Small intestine (tissue), 16 donors: ENCODE measurements around the gene ATP6V0E2. TPM values are rescaled to one million over a fixed set of nuclear protein-coding genes. Genes with fewer than 3 reads are reported as not detected.

Experiments
- DNase-seq, 2 donors: peaks; one replicate each; pipeline versions ENCODE4 v3.0.0 to v3.0.0-alpha.2; 2013
- FAIRE-seq: peaks from 2 replicates; lab custom pipeline; 2012; peaks lifted over from hg19 to GRCh38; lab: Jason Lieb, UNC
- H3K27ac ChIP-seq, 3 donors: one replicate each; pipeline ENCODE4 v1.5.1; 2013; ENCODE audit warnings: low read length in 2 of 3, mild to moderate bottlenecking in 2 of 3, control low read depth in 1 of 3, inconsistent platforms in 1 of 3, low read depth in 1 of 3, moderate library complexity in 1 of 3
- H3K27me3 ChIP-seq, 3 donors: one replicate each; pipeline ENCODE4 v1.6.1; 2013; ENCODE audit warnings: low read length in 3 of 3, inconsistent platforms in 1 of 3; ENCODE audit not compliant: control insufficient read depth in 3 of 3, insufficient read depth in 3 of 3
- H3K36me3 ChIP-seq, 3 donors: one replicate each; pipeline ENCODE4 v1.6.1; 2013; ENCODE audit warnings: low read length in 3 of 3, inconsistent platforms in 1 of 3, low read depth in 1 of 3, mild to moderate bottlenecking in 1 of 3, moderate library complexity in 1 of 3; ENCODE audit not compliant: control insufficient read depth in 3 of 3, insufficient read depth in 2 of 3
- H3K4me1 ChIP-seq, 3 donors: one replicate each; pipeline ENCODE4 v1.6.1; 2013; ENCODE audit warnings: low read length in 2 of 3, inconsistent platforms in 1 of 3, low read depth in 1 of 3, mild to moderate bottlenecking in 1 of 3, moderate library complexity in 1 of 3; ENCODE audit not compliant: control insufficient read depth in 3 of 3, insufficient read depth in 2 of 3
- H3K4me3 ChIP-seq, 3 donors: one replicate each; pipeline ENCODE4 v1.5.1; 2013; ENCODE audit warnings: low read length in 3 of 3, control low read depth in 1 of 3, inconsistent platforms in 1 of 3, low read depth in 1 of 3, mild to moderate bottlenecking in 1 of 3, moderate library complexity in 1 of 3
- H3K9me3 ChIP-seq, 2 donors: one replicate each; pipeline ENCODE4 v1.6.1; 2013; ENCODE audit warnings: low read depth in 1 of 2, low read length in 1 of 2; ENCODE audit not compliant: control insufficient read depth in 2 of 2, insufficient read depth in 1 of 2
- WGBS, 3 donors: extraction: QIAGEN DNeasy Blood & Tissue Kit; methylation state at CpG; one replicate each; pipeline ENCODE4 v1.1.7; 2013; 5-methylcytosine and 5-hydroxymethylcytosine counted together
- long read RNA-seq, 10 donors: transcript quantifications; one replicate each; lab custom pipeline, GENCODE V29; 2026
- polyA plus RNA-seq, 4 donors: library from polyadenylated mRNA; stranded (reverse) in 3 of 4; unstranded in 1 of 4; fragments of 200-250 nt in 3 of 4; fragments of 120-200 nt in 1 of 4; gene quantifications; one replicate each; pipeline versions ENCODE4 v1.2.1 to v1.2.3, GENCODE V29; 2013
- donor health status: healthy with polysubstance abuse.
- donor health status: control.
- donor health status: control.
- donor health status: Bipolar disorder and iron deficiency.
- donor health status: healthy.

Gene ATP6V0E2
- 10 to 100 TPM in 1 of 4 donors, 1 to 10 TPM in 3; 4.0 to 33.8 (median 5.1) TPM for polyA plus RNA-seq
- long read RNA-seq, donor 1, transcript ATP6V0E2-203 (4 exons, 2,722 nt) = major isoform, 13 of 13 reads
- long read RNA-seq, donor 1, partial matches to known transcripts = 0 of 13 reads
- long read RNA-seq, donor 1, other reads (novel, unspliced or antisense) = 0 of 13 reads
- long read RNA-seq, donor 2 = 0 reads
- long read RNA-seq, donor 3, transcript ATP6V0E2-203 (4 exons, 2,722 nt) = major isoform, 6 of 6 reads
- long read RNA-seq, donor 3, partial matches to known transcripts = 0 of 6 reads
- long read RNA-seq, donor 3, other reads (novel, unspliced or antisense) = 0 of 6 reads
- long read RNA-seq, donor 4 = 0 reads
- long read RNA-seq, donor 5, transcript ATP6V0E2-203 (4 exons, 2,722 nt) = major isoform, 5 of 5 reads
- long read RNA-seq, donor 5, partial matches to known transcripts = 0 of 5 reads
- long read RNA-seq, donor 5, other reads (novel, unspliced or antisense) = 0 of 5 reads
- long read RNA-seq, donor 6, partial matches to known transcripts = 0 of 3 reads
- long read RNA-seq, donor 6, other reads (novel, unspliced or antisense) = 0 of 3 reads
- long read RNA-seq, donor 7, transcript ATP6V0E2-203 (4 exons, 2,722 nt) = major isoform, 22 of 22 reads
- long read RNA-seq, donor 7, partial matches to known transcripts = 0 of 22 reads
- long read RNA-seq, donor 7, other reads (novel, unspliced or antisense) = 0 of 22 reads
- long read RNA-seq, donor 8 = 0 reads
- long read RNA-seq, donor 9, partial matches to known transcripts = 0 of 1 reads
- long read RNA-seq, donor 9, other reads (novel, unspliced or antisense) = 0 of 1 reads
- long read RNA-seq, donor 10, transcript ATP6V0E2-203 (4 exons, 2,722 nt) = major isoform, 11 of 18 reads
- long read RNA-seq, donor 10, partial matches to known transcripts = 6 of 18 reads
- long read RNA-seq, donor 10, other reads (novel, unspliced or antisense) = 0 of 18 reads

DNA sequence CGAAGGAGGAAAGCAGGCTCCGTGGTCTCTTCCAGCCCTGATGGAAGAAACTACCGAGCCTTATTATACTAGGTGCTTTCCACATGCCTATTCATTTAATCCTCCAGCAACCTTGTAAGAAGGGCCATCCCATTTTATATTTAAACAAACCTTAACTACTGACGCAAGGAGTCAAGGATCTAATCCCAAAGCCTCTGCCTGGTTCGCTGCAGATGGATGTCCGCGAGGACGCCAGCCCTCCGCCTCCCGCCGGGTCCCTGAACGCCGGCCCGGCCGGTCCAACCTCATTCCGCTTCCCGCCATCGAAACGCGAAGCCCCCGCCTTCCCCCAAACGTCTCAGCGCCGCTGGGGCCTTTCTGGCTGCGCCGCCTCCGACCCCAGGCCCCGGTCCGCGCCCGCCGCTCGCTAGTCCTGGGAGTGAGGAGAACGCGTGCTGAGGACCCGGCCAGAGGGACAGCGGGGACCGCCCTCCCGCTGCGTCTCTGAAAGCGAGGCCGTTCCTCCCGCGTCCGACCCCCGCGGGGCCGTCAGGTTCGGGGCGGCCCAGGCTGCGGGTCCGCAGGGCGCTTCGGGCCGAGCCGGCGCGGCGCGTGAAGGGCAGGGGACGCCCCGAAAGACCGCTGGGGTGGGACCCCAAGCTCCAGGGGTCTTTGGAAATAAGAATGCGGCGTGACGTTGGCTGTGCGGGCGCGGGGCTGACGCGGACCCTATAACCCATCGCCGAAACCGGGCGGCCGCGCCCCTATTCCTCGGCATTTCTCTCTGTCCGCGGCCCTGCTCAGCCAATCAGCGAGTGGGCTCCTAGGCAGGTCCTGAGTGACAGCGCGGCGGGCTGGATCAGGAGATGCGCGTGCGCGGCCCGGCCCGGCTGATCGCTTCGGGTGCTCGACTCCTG lies at the start of gene ATP6V0E2:
Gene ATP6V0E2, plus strand, starts transcription at position 896 of the 896 bp plus-strand sequence. CDS start 97 bp downstream, outside the sequence.
- H3K27ac ChIP-seq = peak within 1 kb of the TSS in 2 of 3 donors; percentile 74 to 88

DNA sequence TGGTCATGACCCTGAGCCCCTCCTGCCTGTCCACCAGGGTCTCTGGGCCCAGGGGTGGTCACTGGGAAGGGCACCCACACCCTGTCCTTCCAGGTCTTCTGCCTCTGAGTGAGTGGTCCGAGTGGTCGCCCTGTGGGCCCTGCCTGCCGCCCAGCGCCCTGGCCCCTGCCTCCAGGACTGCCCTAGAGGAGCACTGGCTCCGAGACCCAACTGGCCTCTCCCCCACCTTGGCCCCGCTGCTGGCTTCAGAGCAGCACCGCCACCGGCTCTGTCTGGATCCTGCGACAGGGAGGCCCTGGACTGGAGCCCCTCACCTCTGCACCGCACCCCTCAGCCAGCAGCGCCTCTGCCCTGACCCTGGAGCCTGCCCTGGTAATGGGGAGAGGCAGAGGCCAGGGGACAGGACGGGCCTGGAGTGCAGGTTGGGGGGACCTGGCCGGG lies 49.4 kb upstream of the ATP6V0E2 start:
- Histone ChIP-seq H3K27ac (no peak overlapping the region), H3K9me3 (no peaks in the 10 kb centered on the region), H3K4me3 (no peak overlapping the region), H3K36me3 (no peaks in the 10 kb centered on the region), H3K27me3 (no peaks in the 10 kb centered on the region), H3K4me1 (peaks cover 0 to 12% (median 5%) of the 10 kb centered on the region in 3 donors)
- 87 to 94% (median 91%) methylated on average over 13 of the region's 13 CpGs for WGBS, 3 donors
- no peak for FAIRE-seq
- DNase-seq = no peak

More for the DNA sequence above, at the start of gene ATP6V0E2:
- H3K9me3 ChIP-seq = no peaks in the 10 kb centered on the region
- peak; percentile 92 to 94 for DNase-seq
- peaks cover 0 to 6% (median 0%) of the 10 kb centered on the region in 3 donors for H3K27me3 ChIP-seq
- no peak for FAIRE-seq
- H3K4me3 ChIP-seq = peak within 1 kb of the TSS; percentile 67 to 73 (median 67)
- H3K36me3 ChIP-seq = no peaks in the 10 kb centered on the region
- WGBS, 3 donors = 0% methylated on average over 74 to 93 of the region's 93 CpGs
- H3K4me1 ChIP-seq = peaks cover 0 to 14% (median 6%) of the 10 kb centered on the region in 3 donors

DNA sequence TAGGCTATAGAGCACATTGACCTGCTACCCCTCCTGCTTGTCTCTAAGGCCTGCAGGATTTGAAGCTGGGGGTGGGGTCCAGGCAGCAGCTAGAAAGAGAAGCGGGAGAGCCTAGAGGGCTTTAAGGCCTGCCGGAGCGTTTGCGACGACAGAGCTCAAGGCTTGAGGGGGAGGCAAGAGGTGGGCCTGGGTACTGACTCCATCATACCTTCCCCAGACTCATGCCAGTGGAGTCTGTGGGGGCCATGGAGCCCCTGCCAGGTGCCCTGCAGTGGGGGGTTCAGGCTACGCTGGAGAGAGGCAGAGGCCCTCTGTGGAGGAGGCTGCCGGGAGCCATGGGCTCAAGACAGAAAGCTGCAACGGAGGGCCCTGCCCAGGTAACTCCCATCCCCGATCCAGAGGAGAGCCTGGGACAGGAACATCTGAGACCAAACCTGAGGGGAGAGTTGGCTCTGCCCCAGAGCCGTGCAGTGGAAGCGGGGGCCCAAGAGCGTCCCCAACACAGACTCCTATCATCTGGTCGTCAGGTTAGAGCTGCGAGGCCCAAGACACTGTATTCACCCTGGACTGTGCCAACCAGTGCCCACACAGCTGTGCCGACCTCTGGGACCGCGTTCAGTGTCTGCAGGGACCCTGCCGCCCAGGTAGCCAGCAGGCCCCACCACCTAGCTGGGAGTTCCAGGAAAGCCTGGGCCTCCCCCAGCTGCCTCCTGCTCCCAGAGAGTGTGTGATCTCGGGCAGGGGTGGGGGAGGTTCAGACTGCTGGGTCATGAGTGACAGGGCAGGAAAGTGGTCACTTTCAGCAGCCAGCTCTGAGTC lies 48.8 kb upstream of the ATP6V0E2 start:
- peaks cover 0 to 12% (median 5%) of the 10 kb centered on the region in 3 donors for H3K4me1 ChIP-seq
- H3K4me3 ChIP-seq = no peak overlapping the region
- no peak overlapping the region for H3K27ac ChIP-seq
- 91 to 93% (median 91%) methylated on average over 17 to 19 of the region's 19 CpGs for WGBS, 3 donors
- H3K27me3 ChIP-seq = no peaks in the 10 kb centered on the region
- FAIRE-seq (no peak), DNase-seq (no peak)
- H3K9me3 ChIP-seq = no peaks in the 10 kb centered on the region
- H3K36me3 ChIP-seq = no peaks in the 10 kb centered on the region

DNA sequence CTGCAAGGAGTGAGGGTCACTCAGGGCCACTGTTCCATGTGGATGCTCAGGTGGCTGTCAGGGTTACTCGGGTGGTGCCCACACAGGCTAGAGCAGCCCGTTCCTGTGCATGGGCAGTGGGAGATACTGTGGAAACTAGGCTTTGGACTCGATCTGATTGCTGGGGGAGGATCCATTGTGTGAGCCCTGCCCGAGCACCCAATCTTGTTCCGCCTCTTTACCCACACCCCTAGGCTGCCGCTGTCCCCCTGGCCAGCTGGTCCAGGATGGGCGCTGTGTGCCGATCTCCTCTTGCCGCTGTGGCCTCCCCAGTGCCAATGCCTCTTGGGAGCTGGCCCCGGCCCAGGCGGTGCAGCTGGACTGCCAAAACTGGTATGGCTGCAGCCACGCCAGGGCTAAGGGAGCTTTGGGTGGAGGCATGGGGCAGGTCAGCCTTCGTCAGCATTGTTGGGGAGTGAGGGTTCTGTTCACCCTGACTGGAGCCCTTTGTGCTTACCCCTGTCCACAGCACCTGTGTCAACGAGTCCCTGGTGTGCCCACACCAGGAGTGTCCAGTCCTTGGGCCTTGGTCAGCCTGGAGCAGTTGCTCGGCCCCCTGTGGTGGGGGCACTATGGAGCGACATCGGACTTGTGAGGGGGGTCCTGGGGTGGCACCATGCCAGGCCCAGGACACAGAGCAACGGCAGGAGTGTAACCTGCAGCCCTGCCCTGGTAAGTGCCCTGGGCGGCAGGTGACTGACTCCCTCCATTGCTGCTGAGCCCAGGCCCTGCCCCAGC lies 48.0 kb upstream of the ATP6V0E2 start:
- Histone ChIP-seq H3K27ac (no peak overlapping the region), H3K27me3 (no peaks in the 10 kb centered on the region), H3K36me3 (no peaks in the 10 kb centered on the region), H3K4me3 (no peak overlapping the region), H3K9me3 (no peaks in the 10 kb centered on the region), H3K4me1 (peaks cover 0 to 12% (median 5%) of the 10 kb centered on the region in 3 donors)
- FAIRE-seq (no peak), DNase-seq (no peak)
- WGBS, 3 donors = 70 to 82% (median 77%) methylated on average over 19 of the region's 19 CpGs

DNA sequence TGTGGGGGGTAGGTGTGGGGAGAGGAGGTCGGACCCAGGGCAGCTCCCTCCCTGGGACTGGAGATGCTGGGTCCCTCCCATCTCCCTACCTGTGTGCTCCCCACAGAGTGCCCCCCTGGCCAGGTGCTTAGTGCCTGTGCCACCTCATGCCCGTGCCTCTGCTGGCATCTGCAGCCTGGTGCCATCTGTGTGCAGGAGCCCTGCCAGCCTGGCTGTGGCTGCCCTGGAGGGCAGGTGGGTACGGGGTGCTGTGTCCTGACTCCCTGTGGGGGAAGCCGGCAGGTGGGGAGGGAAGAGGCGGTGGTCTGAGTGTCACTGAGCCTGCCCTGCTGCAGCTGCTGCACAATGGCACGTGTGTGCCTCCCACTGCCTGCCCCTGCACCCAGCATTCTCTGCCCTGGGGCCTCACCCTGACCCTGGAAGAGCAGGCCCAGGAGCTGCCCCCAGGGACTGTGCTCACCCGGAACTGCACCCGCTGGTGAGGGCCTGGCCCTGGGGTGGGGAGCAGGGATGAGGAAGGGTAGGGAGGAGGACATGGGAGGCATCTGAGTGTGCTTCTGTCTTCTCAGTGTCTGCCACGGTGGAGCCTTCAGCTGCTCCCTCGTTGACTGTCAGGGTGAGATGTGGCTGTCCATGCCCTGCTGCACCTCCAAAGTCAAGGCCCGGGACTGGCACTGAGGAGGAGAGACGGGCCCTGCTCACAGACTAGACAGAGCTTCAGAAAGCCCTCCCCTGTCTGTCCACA lies 47.3 kb upstream of the ATP6V0E2 start:
- H3K27me3 ChIP-seq = no peaks in the 10 kb centered on the region
- H3K27ac ChIP-seq = no peak overlapping the region
- no peak for FAIRE-seq
- no peaks in the 10 kb centered on the region for H3K36me3 ChIP-seq
- no peaks in the 10 kb centered on the region for H3K9me3 ChIP-seq
- WGBS, 3 donors = 65 to 80% (median 68%) methylated on average over 12 of the region's 12 CpGs
- no peak for DNase-seq
- peaks cover 0 to 5% (median 0%) of the 10 kb centered on the region in 3 donors for H3K4me1 ChIP-seq
- H3K4me3 ChIP-seq = no peak overlapping the region

DNA sequence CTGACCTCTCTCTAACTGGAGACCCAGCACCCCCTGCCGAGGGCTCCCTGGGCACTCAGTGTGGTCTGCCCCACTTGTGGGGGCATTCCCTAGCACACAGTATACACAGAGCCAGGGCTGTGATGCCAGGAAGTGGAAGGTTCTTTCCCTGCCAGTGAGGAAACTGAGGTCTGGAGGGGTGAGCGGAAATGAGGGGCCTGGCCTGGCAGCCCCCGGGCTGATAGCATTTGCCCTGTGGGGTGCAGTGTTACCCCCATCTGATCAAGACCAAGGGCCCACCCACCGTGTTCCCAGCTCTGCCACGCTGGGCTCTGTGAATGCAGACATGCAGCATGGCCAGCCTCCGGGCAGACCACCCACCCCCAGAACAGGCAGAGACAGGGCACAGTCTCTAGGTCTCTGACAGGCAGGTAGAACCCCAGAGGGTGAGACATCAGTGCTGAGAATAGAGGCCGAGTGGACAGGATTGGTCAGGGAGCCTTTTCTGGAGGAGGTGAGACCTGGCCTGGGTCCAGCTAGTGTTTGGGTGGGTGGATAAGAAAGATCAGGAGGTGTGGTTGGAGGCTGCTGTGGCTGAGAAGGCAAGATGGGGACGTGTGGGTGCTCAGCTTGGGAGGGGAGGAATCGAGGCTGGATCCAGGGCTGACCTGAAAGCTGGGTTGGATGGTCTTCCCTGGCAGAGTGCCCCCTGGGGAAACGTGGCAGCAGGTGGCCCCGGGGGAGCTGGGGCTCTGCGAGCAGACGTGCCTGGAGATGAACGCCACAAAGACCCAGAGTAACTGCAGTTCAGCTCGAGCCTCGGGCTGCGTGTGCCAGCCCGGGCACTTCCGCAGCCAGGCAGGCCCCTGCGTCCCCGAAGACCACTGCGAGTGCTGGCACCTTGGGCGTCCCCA lies 46.4 kb upstream of the ATP6V0E2 start:
- Histone ChIP-seq H3K9me3 (no peaks in the 10 kb centered on the region), H3K36me3 (no peaks in the 10 kb centered on the region), H3K4me3 (no peak overlapping the region), H3K27ac (no peak overlapping the region), H3K4me1 (no peaks in the 10 kb centered on the region), H3K27me3 (peaks cover 0 to 4% (median 0%) of the 10 kb centered on the region in 3 donors)
- 81 to 83% (median 82%) methylated on average over 18 to 23 of the region's 23 CpGs for WGBS, 3 donors
- FAIRE-seq (no peak), DNase-seq (no peak)
